Prostate gland (tissue), 2 donors: ENCODE measurements around the gene GNAI3. TPM values are rescaled to one million over a fixed set of nuclear protein-coding genes. Genes with fewer than 3 reads are reported as not detected.

Experiments
- DNase-seq: peaks from one replicate; pipeline ENCODE4 v3.0.0-alpha.2; 2019; ENCODE audit warnings: low spot score
- H3K27ac ChIP-seq, 2 donors: fragments of 200-600 bp; sonication (generic); 2 replicates each; pipeline ENCODE4 v1.5.1; 2017 to 2019
- H3K27me3 ChIP-seq: fragments of 200-600 bp; sonication (generic); replicated peaks from 2 replicates; pipeline ENCODE4 v1.5.1; 2019; ENCODE audit not compliant: insufficient read depth
- H3K36me3 ChIP-seq, 2 donors: fragments of 200-600 bp; sonication (generic); 1 replicate in 1 of 2; 2 replicates in 1 of 2; pipeline versions ENCODE4 v1.5.1 to v1.8.1; 2017 to 2019
- H3K4me1 ChIP-seq: fragments of 200-600 bp; sonication (generic); replicated peaks from 2 replicates; pipeline ENCODE4 v1.5.1; 2019
- H3K4me3 ChIP-seq, 2 donors: fragments of 200-600 bp; sonication (generic); 2 replicates each; pipeline ENCODE4 v1.5.1; 2017 to 2019
- H3K9me3 ChIP-seq: fragments of 200-600 bp; sonication (generic); 2 replicates; pipeline ENCODE4 v1.5.1; 2017
- CTCF ChIP-seq, 4 experiments: fragments of 200-600 bp in 2 of 4; fragments of 450-650 bp in 2 of 4; sonication (generic) in 2 of 4; IDR thresholded peaks; 1 replicate in 3 of 4; 2 replicates in 1 of 4; pipeline ENCODE4 v1.5.1; 2016 to 2019; ENCODE audit warnings: antibody characterized with exemption in 4 of 4, mild to moderate bottlenecking in 2 of 4, moderate library complexity in 2 of 4
- POLR2A ChIP-seq: fragments of 450-650 bp; IDR thresholded peaks from one replicate; pipeline ENCODE4 v1.6.1; 2016; ENCODE audit warnings: antibody characterized with exemption, mild to moderate bottlenecking
- POLR2AphosphoS5 ChIP-seq: sonication (generic); formaldehyde crosslinking; IDR thresholded peaks from one replicate; pipeline ENCODE4 v1.6.1; 2017; ENCODE audit warnings: antibody characterized with exemption
- WGBS: methylation state at CpG from one replicate; pipeline ENCODE4 v1.1.5; 2018; 5-methylcytosine and 5-hydroxymethylcytosine counted together
- intact Hi-C: fragments of 100-400 bp; cut with DNase I; formaldehyde crosslinking; loops from one replicate; pipeline ENCODE4 v1.14.2; 2022
- total RNA-seq, 2 donors: library from RNA; depleted of rRNA; stranded (reverse); fragments of >200 nt; gene quantifications; one replicate each; pipeline ENCODE4 v1.1.0, GENCODE V29; 2016

GNAI3 gene
- total RNA-seq, 2 donors from 2014 or later = 5.1 to 5.4 TPM

GRCh38 chr1:109569323-109569722, 20.9 kb downstream of the GNAI3 start:
- 81% methylated on average over 1 of the region's 1 CpG for WGBS
- Histone ChIP-seq H3K27me3 (no peaks in the 10 kb centered on the region), H3K36me3 (no peaks in the 10 kb centered on the region), H3K27ac (no peak overlapping the region), H3K4me3 (no peak overlapping the region), H3K4me1 (no peaks in the 10 kb centered on the region), H3K9me3 (no peaks in the 10 kb centered on the region)
- intact Hi-C loops = no loop called here
- no peak for DNase-seq
- TF ChIP-seq POLR2AphosphoS5 = no peak
- no peak for TF ChIP-seq CTCF (IDR thresholded peaks at IDR 0.05)
- no peak for TF ChIP-seq POLR2A

GRCh38 chr1:109570414-109570813, 22.0 kb downstream of the GNAI3 start:
- Histone ChIP-seq H3K27ac (peak overlapping the region; percentile 15 to 42), H3K4me3 (no peak overlapping the region), H3K27me3 (no peaks in the 10 kb centered on the region), H3K36me3 (no peaks in the 10 kb centered on the region), H3K4me1 (no peaks in the 10 kb centered on the region), H3K9me3 (no peaks in the 10 kb centered on the region)
- intact Hi-C loops = no loop called here
- DNase-seq = peak; percentile 49
- TF ChIP-seq POLR2AphosphoS5 = peak; percentile 82
- no peak for TF ChIP-seq CTCF (IDR thresholded peaks at IDR 0.05)
- no peak for TF ChIP-seq POLR2A
- 22% methylated on average over 3 of the region's 3 CpGs for WGBS

- no peak for TF ChIP-seq POLR2AphosphoS5
- TF ChIP-seq CTCF (IDR thresholded peaks at IDR 0.05) = no peak
- TF ChIP-seq POLR2A = no peak
- no peak overlapping the region for H3K4me3 ChIP-seq
- WGBS = 51% methylated on average over 2 of the region's 2 CpGs
- H3K4me1 ChIP-seq = no peaks in the 10 kb centered on the region
- intact Hi-C loops = no loop called here
- no peak for DNase-seq
- no peaks in the 10 kb centered on the region for H3K27me3 ChIP-seq
- no peaks in the 10 kb centered on the region for H3K36me3 ChIP-seq
- H3K9me3 ChIP-seq = no peaks in the 10 kb centered on the region
- H3K27ac ChIP-seq = no peak overlapping the region
These were observed 25.4 kb downstream of the GNAI3 start for GRCh38 chr1:109573785-109574184.

GRCh38 chr1:109578947-109579443, 30.6 kb downstream of the GNAI3 start:
- no peak overlapping the region for H3K4me3 ChIP-seq
- no peak for DNase-seq
- no peaks in the 10 kb centered on the region for H3K4me1 ChIP-seq
- WGBS = 45% methylated on average over 3 of the region's 3 CpGs
- no peaks in the 10 kb centered on the region for H3K9me3 ChIP-seq
- H3K27ac ChIP-seq = no peak overlapping the region
- H3K36me3 ChIP-seq = no peaks in the 10 kb centered on the region
- no peaks in the 10 kb centered on the region for H3K27me3 ChIP-seq
- TF ChIP-seq CTCF (IDR thresholded peaks at IDR 0.05) (no peak), POLR2A (no peak), POLR2AphosphoS5 (no peak)
- intact Hi-C loops = no loop called here

GRCh38 chr1:109579491-109579890, 31.1 kb downstream of the GNAI3 start:
- Histone ChIP-seq H3K4me3 (no peak overlapping the region), H3K9me3 (no peaks in the 10 kb centered on the region), H3K27me3 (no peaks in the 10 kb centered on the region), H3K4me1 (no peaks in the 10 kb centered on the region), H3K36me3 (no peaks in the 10 kb centered on the region), H3K27ac (no peak overlapping the region)
- 71% methylated on average over 1 of the region's 1 CpG for WGBS
- DNase-seq = no peak
- intact Hi-C loops = no loop called here
- no peak for TF ChIP-seq CTCF (IDR thresholded peaks at IDR 0.05)
- TF ChIP-seq POLR2A = no peak
- TF ChIP-seq POLR2AphosphoS5 = no peak
